B cell (primary cell): Measurements from ENCODE around the gene CACNG8. TPM values are rescaled to one million over a fixed set of nuclear protein-coding genes. Genes with fewer than 3 reads are reported as not detected.

Source experiments
- ATAC-seq: fragments of 200-7000 bp; cut with Tn5 transposase; one replicate; pipeline ENCODE4 v1.10.0; 2021; ENCODE audit warnings: low read depth, mild to moderate bottlenecking, moderate number of reproducible peaks, moderate library complexity
- CTCF ChIA-PET: fragments of 350-600 bp; sonication (Branson Sonifier 250); formaldehyde crosslinking; loops from one replicate; lab custom pipeline; 2021; ENCODE audit warnings: antibody characterized with exemption, inconsistent platforms; lab: Charles Lee
- POLR2A ChIA-PET: fragments of 350-600 bp; sonication (Branson Sonifier 250); formaldehyde crosslinking; loops from one replicate; lab custom pipeline; 2021; ENCODE audit warnings: antibody characterized with exemption; lab: Charles Lee
- DNase-seq: peaks from one replicate; pipeline ENCODE4 v3.0.0; 2013
- H2AFZ ChIP-seq: 2 replicates; pipeline ENCODE4 v1.6.1; 2012; ENCODE audit warnings: mild to moderate bottlenecking, low read depth, low read length; ENCODE audit not compliant: insufficient read depth, poor library complexity, severe bottlenecking
- H3K27ac ChIP-seq, 2 donors: 1 replicate in 1 of 2; 2 replicates in 1 of 2; pipeline ENCODE4 v1.5.1; 2012 to 2013; ENCODE audit warnings: low read length in 2 of 2, mild to moderate bottlenecking in 2 of 2, moderate library complexity in 1 of 2
- H3K27me3 ChIP-seq, 4 experiments: fragments of 200-600 bp in 1 of 4; sonication (generic) in 1 of 4; replicated peaks in 1 of 4; 1 replicate in 2 of 4; 2 replicates in 2 of 4; pipeline versions ENCODE4 v1.6.1 to v1.7.0; 2013 to 2016; ENCODE audit warnings: low read length in 3 of 4, mild to moderate bottlenecking in 2 of 4, mixed read lengths in 1 of 4, moderate library complexity in 1 of 4; ENCODE audit not compliant: insufficient read depth in 4 of 4, control insufficient read depth in 3 of 4; ENCODE audit errors: control extremely low read depth in 1 of 4
- H3K36me3 ChIP-seq, 2 experiments: replicated peaks in 1 of 2; 1 replicate in 1 of 2; 2 replicates in 1 of 2; pipeline versions ENCODE4 v1.6.1 to v1.7.1; 2013; ENCODE audit warnings: low read length in 1 of 2; ENCODE audit not compliant: insufficient read depth in 2 of 2, control insufficient read depth in 1 of 2; ENCODE audit errors: control extremely low read depth in 1 of 2, extremely low read depth in 1 of 2
- H3K4me1 ChIP-seq, 2 donors: fragments of 200-600 bp in 1 of 2; sonication (generic) in 1 of 2; 1 replicate in 1 of 2; 2 replicates in 1 of 2; pipeline versions ENCODE4 v1.5.1 to v1.6.1; 2013 to 2017; ENCODE audit warnings: low read length in 2 of 2; ENCODE audit not compliant: control insufficient read depth in 2 of 2, insufficient read depth in 2 of 2
- H3K4me2 ChIP-seq: replicated peaks from 2 replicates; pipeline ENCODE3; 2012; ENCODE audit warnings: mild to moderate bottlenecking, low read depth, low read length; ENCODE audit not compliant: poor library complexity, severe bottlenecking
- H3K4me3 ChIP-seq, 5 experiments: fragments of 200-600 bp in 1 of 5; sonication (generic) in 1 of 5; 1 replicate in 3 of 5; 2 replicates in 2 of 5; pipeline versions ENCODE4 v1.5.1 to v1.7.0; 2011 to 2016; ENCODE audit warnings: low read length in 4 of 5, mild to moderate bottlenecking in 4 of 5, low read depth in 2 of 5, control low read depth in 1 of 5, moderate library complexity in 1 of 5; ENCODE audit not compliant: insufficient read depth in 1 of 5; ENCODE audit errors: control extremely low read depth in 1 of 5, extremely low read depth in 1 of 5
- H3K79me2 ChIP-seq: fragments of 200-600 bp; sonication (generic); one replicate; pipeline ENCODE4 v1.6.0; 2016; ENCODE audit warnings: low read length; ENCODE audit not compliant: control insufficient read depth, insufficient read depth
- H3K9ac ChIP-seq: fragments of 200-600 bp; sonication (generic); 2 replicates; pipeline ENCODE4 v1.6.1; 2017; ENCODE audit warnings: mild to moderate bottlenecking, low read length, moderate library complexity
- H3K9me3 ChIP-seq, 3 donors: one replicate each; pipeline versions ENCODE4 v1.6.1 to v1.7.1; 2013; ENCODE audit warnings: low read length in 2 of 3; ENCODE audit not compliant: control insufficient read depth in 2 of 3, insufficient read depth in 1 of 3; ENCODE audit errors: control extremely low read depth in 1 of 3
- H4K20me1 ChIP-seq: 2 replicates; pipeline ENCODE4 v1.6.0; 2012; ENCODE audit warnings: mild to moderate bottlenecking, low read length; ENCODE audit not compliant: insufficient read depth, control insufficient read depth, poor library complexity, severe bottlenecking
- H3K27ac Mint-ChIP-seq: one replicate; pipeline ENCODE4 v1.8.0; 2021; ENCODE audit warnings: mixed read lengths
- H3K27me3 Mint-ChIP-seq: one replicate; pipeline ENCODE4 v1.8.0; 2021; ENCODE audit warnings: mixed read lengths
- H3K4me1 Mint-ChIP-seq: one replicate; pipeline ENCODE4 v1.8.0; 2021; ENCODE audit warnings: mixed read lengths
- H3K4me3 Mint-ChIP-seq: one replicate; pipeline ENCODE4 v1.8.0; 2021; ENCODE audit warnings: mixed read lengths
- H3K9me3 Mint-ChIP-seq: one replicate; pipeline ENCODE4 v1.8.0; 2022; ENCODE audit warnings: mixed read lengths; ENCODE audit not compliant: insufficient read depth
- CTCF ChIP-seq: fragments of 200-600 bp; IDR thresholded peaks from one replicate; pipeline ENCODE4 v1.8.0; 2022; ENCODE audit warnings: antibody characterized with exemption, mild to moderate bottlenecking
- EZH2 ChIP-seq: IDR thresholded peaks from 2 replicates; pipeline ENCODE4 v1.6.1; 2012; ENCODE audit warnings: borderline replicate concordance, low read depth, mild to moderate bottlenecking, moderate library complexity, low read length; ENCODE audit not compliant: insufficient read depth, poor library complexity, severe bottlenecking
- WGBS: methylation state at CpG from one replicate; pipeline ENCODE4 v1.1.5; 2013; ENCODE audit warnings: missing lambda C conversion rate; ENCODE audit not compliant: insufficient coverage; 5-methylcytosine and 5-hydroxymethylcytosine counted together
- intact Hi-C: fragments of 100-400 bp; cut with micrococcal nuclease; formaldehyde crosslinking; loops from one replicate; pipeline ENCODE4 v1.10.0; 2022
- polyA plus RNA-seq: library from polyadenylated mRNA; depleted of rRNA; stranded (reverse); fragments of >200 nt; gene quantifications from 2 replicates; pipeline ENCODE4 v1.2.3, GENCODE V29; 2012
- total RNA-seq, 2 donors: library from RNA; stranded (reverse); fragments of 120-200 nt in 1 of 2; gene quantifications; 1 replicate in 1 of 2; 2 replicates in 1 of 2; pipeline versions ENCODE4 v1.2.3 to v1.2.4, GENCODE V29; 2013 to 2022

CACNG8 gene
- total and polyA plus RNA-seq, 2 donors (not counting 1 experiment from before 2014, with no cell fraction given), result not detected

GRCh38 chr19:53994811-53995210 lies 32.1 kb downstream of the CACNG8 start:
- no peak overlapping the region for H3K9ac ChIP-seq
- no peak for ATAC-seq
- CTCF ChIA-PET, result no interaction called here

GRCh38 chr19:53998223-53998622 lies 35.5 kb downstream of the CACNG8 start:
- TF ChIP-seq CTCF (no peak), EZH2 (no peak)
- no peak overlapping the region for H3K27ac Mint-ChIP-seq
- ChIA-PET CTCF (no interaction called here), POLR2A (no interaction called here)
- no peaks in the 10 kb centered on the region for H3K4me1 ChIP-seq
- H3K9ac ChIP-seq, result no peak overlapping the region
- H3K27me3 Mint-ChIP-seq, result peaks cover 51% of the 10 kb centered on the region
- H3K9me3 Mint-ChIP-seq, result no peaks in the 10 kb centered on the region
- intact Hi-C loops, result no loop called here
- no peaks in the 10 kb centered on the region for H3K36me3 ChIP-seq
- no peak for DNase-seq
- H3K4me3 Mint-ChIP-seq, result no peak overlapping the region
- peaks cover 0 to 14% (median 3%) of the 10 kb centered on the region in 4 experiments for H3K27me3 ChIP-seq
- no peaks in the 10 kb centered on the region for H3K79me2 ChIP-seq
- no peaks in the 10 kb centered on the region for H4K20me1 ChIP-seq
- no peaks in the 10 kb centered on the region for H3K4me1 Mint-ChIP-seq
- no peak overlapping the region for H3K27ac ChIP-seq
- WGBS, result 20% methylated on average over 1 of the region's 7 CpGs
- ATAC-seq, result no peak
- H2AFZ ChIP-seq, result no peak overlapping the region
- no peak overlapping the region for H3K4me2 ChIP-seq
- H3K4me3 ChIP-seq, result no peak overlapping the region
- peaks cover 0 to 14% (median 0%) of the 10 kb centered on the region in 3 donors for H3K9me3 ChIP-seq

More at GRCh38 chr19:53994811-53995210, 32.1 kb downstream of the CACNG8 start:
- Histone ChIP-seq H3K36me3 (no peaks in the 10 kb centered on the region), H3K27me3 (peaks cover 0 to 28% (median 8%) of the 10 kb centered on the region in 4 experiments), H4K20me1 (no peaks in the 10 kb centered on the region), H3K4me3 (no peak overlapping the region), H3K27ac (no peak overlapping the region), H3K79me2 (no peaks in the 10 kb centered on the region), H3K9me3 (peaks cover 0 to 19% (median 0%) of the 10 kb centered on the region in 3 donors), H2AFZ (no peak overlapping the region), H3K4me2 (no peak overlapping the region), H3K4me1 (peaks cover 4% of the 10 kb centered on the region in 2 donors)
- WGBS, result no CpG with 5 or more reads among the region's 5 CpGs
- POLR2A ChIA-PET, result no interaction called here
- no peaks in the 10 kb centered on the region for H3K9me3 Mint-ChIP-seq
- H3K4me1 Mint-ChIP-seq, result peaks cover 3% of the 10 kb centered on the region
- no peak overlapping the region for H3K27ac Mint-ChIP-seq
- DNase-seq, result no peak
- peaks cover 52% of the 10 kb centered on the region for H3K27me3 Mint-ChIP-seq
- TF ChIP-seq CTCF (no peak), EZH2 (no peak)
- intact Hi-C loops, result no loop called here
- H3K4me3 Mint-ChIP-seq, result no peak overlapping the region
